ENCODE measurements around the gene EML6.

DNA sequence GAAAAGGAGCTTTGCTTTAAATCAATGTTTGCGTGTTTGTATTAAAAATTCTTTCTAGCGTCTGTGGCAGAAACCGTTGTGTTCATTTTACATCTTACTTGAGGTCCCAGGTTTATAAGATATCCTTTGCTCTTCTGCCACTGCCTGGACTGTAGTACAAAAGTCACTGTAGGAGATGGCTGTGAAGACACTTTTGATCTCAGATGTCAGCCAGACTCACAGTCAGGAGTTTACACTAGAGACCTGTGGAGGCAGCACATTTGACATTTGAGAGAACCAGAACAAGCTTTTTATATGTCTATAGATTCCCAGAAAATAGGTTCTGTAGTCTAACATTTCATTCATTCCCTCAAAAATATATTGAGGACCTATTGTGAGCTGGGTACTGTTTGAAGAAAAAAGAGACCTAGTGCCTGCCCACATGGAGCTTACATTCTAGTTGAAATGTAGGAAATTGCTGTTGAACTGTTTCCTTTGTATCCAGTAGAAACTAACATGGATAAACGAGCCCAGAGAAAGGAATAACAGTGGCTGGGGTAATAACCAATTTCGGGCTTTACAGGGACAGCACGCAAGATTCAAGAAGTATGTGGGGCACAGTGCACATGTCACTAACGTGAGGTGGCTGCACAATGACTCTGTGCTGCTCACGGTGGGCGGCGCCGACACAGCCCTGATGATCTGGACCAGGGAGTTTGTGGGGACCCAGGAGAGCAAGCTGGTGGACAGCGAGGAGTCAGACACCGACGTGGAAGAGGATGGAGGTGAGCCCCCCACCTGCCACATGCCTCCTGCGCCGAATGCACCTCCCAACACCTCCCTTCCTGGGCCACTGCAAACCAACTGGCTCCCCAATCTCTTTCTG is 204.5 kb downstream of the EML6 start:
- TF ChIP-seq EZH2 (IDR thresholded peaks at IDR 0.05; ENCODE audit: low read depth, unreplicated experiment) (no peak), EZH2phosphoT487 (IDR thresholded peaks at IDR 0.05; ENCODE audit: unreplicated experiment) (no peak), CREB1 (CRISPR knock-in tag; IDR thresholded peaks at IDR 0.05; ENCODE audit: low read depth) (no peak), JUNB (IDR thresholded peaks at IDR 0.05; ENCODE audit: unreplicated experiment) (no peak), POLR2AphosphoS5 (IDR thresholded peaks at IDR 0.05; ENCODE audit: low read depth) (no peak), ZNF331 (CRISPR knock-in tag; IDR thresholded peaks at IDR 0.05; ENCODE audit: low read depth) (no peak), REST (IDR thresholded peaks at IDR 0.05; ENCODE audit: unreplicated experiment) (no peak), NANOG (IDR thresholded peaks at IDR 0.05; ENCODE audit: borderline replicate concordance) (no peak), ZNF114 (CRISPR knock-in tag; IDR thresholded peaks at IDR 0.05) (no peak)
- TF ChIP-seq, protein P1, sequence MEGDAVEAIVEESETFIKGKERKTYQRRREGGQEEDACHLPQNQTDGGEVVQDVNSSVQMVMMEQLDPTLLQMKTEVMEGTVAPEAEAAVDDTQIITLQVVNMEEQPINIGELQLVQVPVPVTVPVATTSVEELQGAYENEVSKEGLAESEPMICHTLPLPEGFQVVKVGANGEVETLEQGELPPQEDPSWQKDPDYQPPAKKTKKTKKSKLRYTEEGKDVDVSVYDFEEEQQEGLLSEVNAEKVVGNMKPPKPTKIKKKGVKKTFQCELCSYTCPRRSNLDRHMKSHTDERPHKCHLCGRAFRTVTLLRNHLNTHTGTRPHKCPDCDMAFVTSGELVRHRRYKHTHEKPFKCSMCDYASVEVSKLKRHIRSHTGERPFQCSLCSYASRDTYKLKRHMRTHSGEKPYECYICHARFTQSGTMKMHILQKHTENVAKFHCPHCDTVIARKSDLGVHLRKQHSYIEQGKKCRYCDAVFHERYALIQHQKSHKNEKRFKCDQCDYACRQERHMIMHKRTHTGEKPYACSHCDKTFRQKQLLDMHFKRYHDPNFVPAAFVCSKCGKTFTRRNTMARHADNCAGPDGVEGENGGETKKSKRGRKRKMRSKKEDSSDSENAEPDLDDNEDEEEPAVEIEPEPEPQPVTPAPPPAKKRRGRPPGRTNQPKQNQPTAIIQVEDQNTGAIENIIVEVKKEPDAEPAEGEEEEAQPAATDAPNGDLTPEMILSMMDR (conservative IDR thresholded peaks at IDR 0.05; ENCODE audit: low read depth in 2 of 2), result no peak
- TF ChIP-seq, protein P2, sequence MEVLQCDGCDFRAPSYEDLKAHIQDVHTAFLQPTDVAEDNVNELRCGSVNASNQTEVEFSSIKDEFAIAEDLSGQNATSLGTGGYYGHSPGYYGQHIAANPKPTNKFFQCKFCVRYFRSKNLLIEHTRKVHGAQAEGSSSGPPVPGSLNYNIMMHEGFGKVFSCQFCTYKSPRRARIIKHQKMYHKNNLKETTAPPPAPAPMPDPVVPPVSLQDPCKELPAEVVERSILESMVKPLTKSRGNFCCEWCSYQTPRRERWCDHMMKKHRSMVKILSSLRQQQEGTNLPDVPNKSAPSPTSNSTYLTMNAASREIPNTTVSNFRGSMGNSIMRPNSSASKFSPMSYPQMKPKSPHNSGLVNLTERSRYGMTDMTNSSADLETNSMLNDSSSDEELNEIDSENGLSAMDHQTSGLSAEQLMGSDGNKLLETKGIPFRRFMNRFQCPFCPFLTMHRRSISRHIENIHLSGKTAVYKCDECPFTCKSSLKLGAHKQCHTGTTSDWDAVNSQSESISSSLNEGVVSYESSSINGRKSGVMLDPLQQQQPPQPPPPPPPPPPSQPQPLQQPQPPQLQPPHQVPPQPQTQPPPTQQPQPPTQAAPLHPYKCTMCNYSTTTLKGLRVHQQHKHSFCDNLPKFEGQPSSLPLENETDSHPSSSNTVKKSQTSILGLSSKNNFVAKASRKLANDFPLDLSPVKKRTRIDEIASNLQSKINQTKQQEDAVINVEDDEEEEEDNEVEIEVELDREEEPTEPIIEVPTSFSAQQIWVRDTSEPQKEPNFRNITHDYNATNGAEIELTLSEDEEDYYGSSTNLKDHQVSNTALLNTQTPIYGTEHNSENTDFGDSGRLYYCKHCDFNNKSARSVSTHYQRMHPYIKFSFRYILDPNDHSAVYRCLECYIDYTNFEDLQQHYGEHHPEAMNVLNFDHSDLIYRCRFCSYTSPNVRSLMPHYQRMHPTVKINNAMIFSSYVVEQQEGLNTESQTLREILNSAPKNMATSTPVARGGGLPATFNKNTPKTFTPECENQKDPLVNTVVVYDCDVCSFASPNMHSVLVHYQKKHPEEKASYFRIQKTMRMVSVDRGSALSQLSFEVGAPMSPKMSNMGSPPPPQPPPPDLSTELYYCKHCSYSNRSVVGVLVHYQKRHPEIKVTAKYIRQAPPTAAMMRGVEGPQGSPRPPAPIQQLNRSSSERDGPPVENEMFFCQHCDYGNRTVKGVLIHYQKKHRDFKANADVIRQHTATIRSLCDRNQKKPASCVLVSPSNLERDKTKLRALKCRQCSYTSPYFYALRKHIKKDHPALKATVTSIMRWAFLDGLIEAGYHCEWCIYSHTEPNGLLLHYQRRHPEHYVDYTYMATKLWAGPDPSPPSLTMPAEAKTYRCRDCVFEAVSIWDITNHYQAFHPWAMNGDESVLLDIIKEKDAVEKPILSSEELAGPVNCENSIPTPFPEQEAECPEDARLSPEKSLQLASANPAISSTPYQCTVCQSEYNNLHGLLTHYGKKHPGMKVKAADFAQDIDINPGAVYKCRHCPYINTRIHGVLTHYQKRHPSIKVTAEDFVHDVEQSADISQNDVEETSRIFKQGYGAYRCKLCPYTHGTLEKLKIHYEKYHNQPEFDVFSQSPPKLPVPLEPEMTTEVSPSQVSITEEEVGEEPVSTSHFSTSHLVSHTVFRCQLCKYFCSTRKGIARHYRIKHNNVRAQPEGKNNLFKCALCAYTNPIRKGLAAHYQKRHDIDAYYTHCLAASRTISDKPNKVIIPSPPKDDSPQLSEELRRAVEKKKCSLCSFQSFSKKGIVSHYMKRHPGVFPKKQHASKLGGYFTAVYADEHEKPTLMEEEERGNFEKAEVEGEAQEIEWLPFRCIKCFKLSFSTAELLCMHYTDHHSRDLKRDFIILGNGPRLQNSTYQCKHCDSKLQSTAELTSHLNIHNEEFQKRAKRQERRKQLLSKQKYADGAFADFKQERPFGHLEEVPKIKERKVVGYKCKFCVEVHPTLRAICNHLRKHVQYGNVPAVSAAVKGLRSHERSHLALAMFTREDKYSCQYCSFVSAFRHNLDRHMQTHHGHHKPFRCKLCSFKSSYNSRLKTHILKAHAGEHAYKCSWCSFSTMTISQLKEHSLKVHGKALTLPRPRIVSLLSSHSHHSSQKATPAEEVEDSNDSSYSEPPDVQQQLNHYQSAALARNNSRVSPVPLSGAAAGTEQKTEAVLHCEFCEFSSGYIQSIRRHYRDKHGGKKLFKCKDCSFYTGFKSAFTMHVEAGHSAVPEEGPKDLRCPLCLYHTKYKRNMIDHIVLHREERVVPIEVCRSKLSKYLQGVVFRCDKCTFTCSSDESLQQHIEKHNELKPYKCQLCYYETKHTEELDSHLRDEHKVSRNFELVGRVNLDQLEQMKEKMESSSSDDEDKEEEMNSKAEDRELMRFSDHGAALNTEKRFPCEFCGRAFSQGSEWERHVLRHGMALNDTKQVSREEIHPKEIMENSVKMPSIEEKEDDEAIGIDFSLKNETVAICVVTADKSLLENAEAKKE (CRISPR knock-in tag; IDR thresholded peaks at IDR 0.05), result no peak

Data from GM23338 (cell line).